Thoracic aorta (tissue), 2 donors: Measurements from ENCODE around the gene NMT1. TPM values are rescaled to one million over a fixed set of nuclear protein-coding genes. Genes with fewer than 3 reads are reported as not detected.

ENCODE experiments used
- ATAC-seq: fragments of 150-250 bp; one replicate; pipeline ENCODE4 v1.8.0; 2017; ENCODE audit warnings: low read depth; ENCODE audit not compliant: insufficient number of reproducible peaks, low FRiP score
- DNase-seq: peaks from one replicate; pipeline ENCODE4 v3.0.0-alpha.2; 2020; ENCODE audit warnings: low spot score
- H3K27ac ChIP-seq, 2 donors: fragments of 200-600 bp; sonication (generic); 1 replicate in 1 of 2; 2 replicates in 1 of 2; pipeline ENCODE4 v1.5.1; 2016; ENCODE audit warnings: mild to moderate bottlenecking in 2 of 2, moderate library complexity in 2 of 2
- H3K27me3 ChIP-seq: fragments of 200-600 bp; sonication (generic); replicated peaks from 2 replicates; pipeline ENCODE4 v1.6.0; 2016; ENCODE audit warnings: mild to moderate bottlenecking; ENCODE audit not compliant: insufficient read depth
- H3K36me3 ChIP-seq: fragments of 200-600 bp; sonication (generic); one replicate; pipeline ENCODE4 v1.5.1; 2016
- H3K4me1 ChIP-seq, 2 donors: fragments of 200-600 bp; sonication (generic); 1 replicate in 1 of 2; 2 replicates in 1 of 2; pipeline versions ENCODE4 v1.5.1 to v1.6.0; 2016; ENCODE audit warnings: low read depth in 2 of 2, mild to moderate bottlenecking in 1 of 2; ENCODE audit not compliant: control insufficient read depth in 1 of 2
- H3K4me3 ChIP-seq: fragments of 200-600 bp; sonication (generic); 2 replicates; pipeline ENCODE4 v1.5.1; 2016; ENCODE audit warnings: mild to moderate bottlenecking
- H3K9me3 ChIP-seq: fragments of 200-600 bp; sonication (generic); 2 replicates; pipeline ENCODE4 v1.5.1; 2016
- total RNA-seq, 2 donors: library from RNA; depleted of rRNA; stranded (reverse); fragments of >200 nt; gene quantifications; one replicate each; pipeline versions ENCODE4 v1.1.0 to v1.2.3, GENCODE V29; 2016
- TF ChIP-seq, protein P1 (sequence below): fragments of 200-600 bp; sonication (generic); IDR thresholded peaks from one replicate; pipeline ENCODE4 v1.5.1; 2019; ENCODE audit warnings: antibody characterized with exemption

NMT1 gene
- total RNA-seq, 2 donors from 2014 or later, result 53.1 to 64.8 TPM

DNA sequence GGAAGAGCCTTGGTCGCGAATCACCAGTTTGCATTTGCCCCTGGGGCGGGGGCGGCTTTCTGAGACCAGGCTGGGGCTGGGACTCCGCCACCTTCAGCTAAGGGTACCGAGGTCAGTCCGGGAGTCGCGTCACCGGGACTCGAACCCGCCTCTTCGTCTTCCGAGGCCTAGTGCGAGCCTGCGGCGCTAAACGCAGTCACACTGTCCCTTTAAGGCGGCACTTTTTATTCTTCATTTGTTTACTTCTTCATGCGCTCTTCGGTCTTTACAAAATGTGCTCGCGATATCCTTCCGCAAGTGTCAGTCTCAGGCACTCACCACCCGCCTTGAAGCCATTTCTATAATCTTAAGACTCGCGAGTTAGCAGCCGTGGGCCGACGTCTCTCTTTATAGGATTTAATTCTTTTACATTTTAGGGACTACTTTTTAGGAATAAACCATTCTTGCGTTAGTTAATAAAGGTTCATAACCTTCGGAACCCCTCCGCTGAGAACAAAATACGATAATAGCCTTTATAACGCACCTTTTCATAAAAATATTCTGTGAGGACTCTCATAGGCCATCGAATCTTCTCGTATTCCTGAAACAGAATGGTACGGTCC, 86.6 kb downstream of the NMT1 start:
- no peaks in the 10 kb centered on the region for H3K9me3 ChIP-seq
- DNase-seq, result no peak
- TF ChIP-seq, protein P1, sequence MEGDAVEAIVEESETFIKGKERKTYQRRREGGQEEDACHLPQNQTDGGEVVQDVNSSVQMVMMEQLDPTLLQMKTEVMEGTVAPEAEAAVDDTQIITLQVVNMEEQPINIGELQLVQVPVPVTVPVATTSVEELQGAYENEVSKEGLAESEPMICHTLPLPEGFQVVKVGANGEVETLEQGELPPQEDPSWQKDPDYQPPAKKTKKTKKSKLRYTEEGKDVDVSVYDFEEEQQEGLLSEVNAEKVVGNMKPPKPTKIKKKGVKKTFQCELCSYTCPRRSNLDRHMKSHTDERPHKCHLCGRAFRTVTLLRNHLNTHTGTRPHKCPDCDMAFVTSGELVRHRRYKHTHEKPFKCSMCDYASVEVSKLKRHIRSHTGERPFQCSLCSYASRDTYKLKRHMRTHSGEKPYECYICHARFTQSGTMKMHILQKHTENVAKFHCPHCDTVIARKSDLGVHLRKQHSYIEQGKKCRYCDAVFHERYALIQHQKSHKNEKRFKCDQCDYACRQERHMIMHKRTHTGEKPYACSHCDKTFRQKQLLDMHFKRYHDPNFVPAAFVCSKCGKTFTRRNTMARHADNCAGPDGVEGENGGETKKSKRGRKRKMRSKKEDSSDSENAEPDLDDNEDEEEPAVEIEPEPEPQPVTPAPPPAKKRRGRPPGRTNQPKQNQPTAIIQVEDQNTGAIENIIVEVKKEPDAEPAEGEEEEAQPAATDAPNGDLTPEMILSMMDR, result no peak

DNA sequence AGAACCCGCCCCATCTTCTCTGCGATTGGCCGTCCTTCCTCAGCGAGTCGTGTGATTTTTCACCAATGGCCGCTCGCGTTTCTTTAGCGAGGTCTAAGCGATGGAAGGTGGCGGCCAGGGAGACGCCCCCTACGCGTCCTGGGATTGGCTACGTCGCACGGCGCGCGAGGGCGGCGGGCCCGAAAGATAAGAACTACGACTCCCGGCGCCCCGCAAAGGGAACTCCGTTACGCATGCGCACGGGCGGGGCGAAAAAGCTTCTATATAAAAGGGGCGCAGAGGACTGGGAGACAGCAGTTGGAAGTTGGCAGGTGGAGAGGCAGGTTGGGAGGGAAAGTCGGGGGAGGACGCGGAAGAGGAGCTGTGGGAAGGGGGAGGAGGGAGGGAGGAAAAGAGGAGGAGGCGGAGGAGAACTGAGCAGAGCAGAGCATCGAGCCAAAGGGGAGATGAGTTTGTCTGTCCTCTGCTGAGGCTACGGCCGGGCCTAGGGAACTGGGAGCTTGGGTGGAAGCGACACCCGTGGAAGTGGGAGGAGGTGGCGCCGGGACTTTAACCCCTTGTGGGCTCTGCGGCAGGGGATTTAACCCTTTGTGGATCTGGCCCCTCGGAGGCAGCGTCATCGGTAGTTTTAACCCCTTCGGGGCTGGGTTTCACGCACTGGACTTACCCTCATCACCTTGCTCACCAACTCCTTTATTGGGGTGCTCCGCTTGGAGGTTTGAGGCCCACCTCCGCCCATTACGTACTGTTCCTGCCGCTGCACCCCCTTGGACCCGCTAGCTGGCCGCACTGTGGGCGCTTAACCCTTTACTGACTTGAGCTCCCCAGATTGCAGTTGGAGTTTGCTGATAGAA, 87.3 kb downstream of the NMT1 start, which contains the start of gene HEXIM1:
TSS of gene HEXIM1 (plus strand) at position 293 of the 854 bp plus-strand sequence. CDS start 716 bp downstream, outside the sequence.
- Histone ChIP-seq H3K4me3 (peak within 1 kb of the TSS; percentile 86), H3K9me3 (no peaks in the 10 kb centered on the region), H3K36me3 (no peaks in the 10 kb centered on the region), H3K27ac (peak within 1 kb of the TSS; percentile 98), H3K27me3 (no peaks in the 10 kb centered on the region), H3K4me1 (peaks cover 18 to 50% of the 10 kb centered on the region in 2 donors)
- peak; percentile 66 for ATAC-seq
- peak; percentile 98 for DNase-seq
- TF ChIP-seq, protein P1, result no peak

More for the DNA sequence above, 86.6 kb downstream of the NMT1 start:
- H3K27ac ChIP-seq, result peak overlapping the region; percentile 98
- no peaks in the 10 kb centered on the region for H3K27me3 ChIP-seq
- ATAC-seq, result peak; percentile 26
- H3K36me3 ChIP-seq, result no peaks in the 10 kb centered on the region
- peak overlapping the region; percentile 86 for H3K4me3 ChIP-seq
- peaks cover 18 to 48% of the 10 kb centered on the region in 2 donors for H3K4me1 ChIP-seq

DNA sequence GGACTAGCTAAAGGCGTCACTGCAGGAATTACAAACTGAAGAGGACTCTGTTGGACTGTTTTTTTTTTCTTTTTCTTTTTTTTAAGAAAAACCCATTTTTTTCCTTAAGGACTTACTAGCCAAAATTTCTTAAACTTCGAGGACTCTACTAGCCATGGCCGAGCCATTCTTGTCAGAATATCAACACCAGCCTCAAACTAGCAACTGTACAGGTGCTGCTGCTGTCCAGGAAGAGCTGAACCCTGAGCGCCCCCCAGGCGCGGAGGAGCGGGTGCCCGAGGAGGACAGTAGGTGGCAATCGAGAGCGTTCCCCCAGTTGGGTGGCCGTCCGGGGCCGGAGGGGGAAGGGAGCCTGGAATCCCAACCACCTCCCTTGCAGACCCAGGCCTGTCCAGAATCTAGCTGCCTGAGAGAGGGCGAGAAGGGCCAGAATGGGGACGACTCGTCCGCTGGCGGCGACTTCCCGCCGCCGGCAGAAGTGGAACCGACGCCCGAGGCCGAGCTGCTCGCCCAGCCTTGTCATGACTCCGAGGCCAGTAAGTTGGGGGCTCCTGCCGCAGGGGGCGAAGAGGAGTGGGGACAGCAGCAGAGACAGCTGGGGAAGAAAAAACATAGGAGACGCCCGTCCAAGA, 88.0 kb downstream of the NMT1 start:
- DNase-seq (no peak), ATAC-seq (peak; percentile 9)
- no peaks in the 10 kb centered on the region for H3K9me3 ChIP-seq
- H3K27me3 ChIP-seq, result no peaks in the 10 kb centered on the region
- H3K4me3 ChIP-seq, result peak overlapping the region; percentile 86
- peak overlapping the region; percentile 94 to 98 for H3K27ac ChIP-seq
- TF ChIP-seq, protein P1, result peak; percentile 75
- H3K4me1 ChIP-seq, result peaks cover 18 to 46% of the 10 kb centered on the region in 2 donors
- H3K36me3 ChIP-seq, result no peaks in the 10 kb centered on the region

DNA sequence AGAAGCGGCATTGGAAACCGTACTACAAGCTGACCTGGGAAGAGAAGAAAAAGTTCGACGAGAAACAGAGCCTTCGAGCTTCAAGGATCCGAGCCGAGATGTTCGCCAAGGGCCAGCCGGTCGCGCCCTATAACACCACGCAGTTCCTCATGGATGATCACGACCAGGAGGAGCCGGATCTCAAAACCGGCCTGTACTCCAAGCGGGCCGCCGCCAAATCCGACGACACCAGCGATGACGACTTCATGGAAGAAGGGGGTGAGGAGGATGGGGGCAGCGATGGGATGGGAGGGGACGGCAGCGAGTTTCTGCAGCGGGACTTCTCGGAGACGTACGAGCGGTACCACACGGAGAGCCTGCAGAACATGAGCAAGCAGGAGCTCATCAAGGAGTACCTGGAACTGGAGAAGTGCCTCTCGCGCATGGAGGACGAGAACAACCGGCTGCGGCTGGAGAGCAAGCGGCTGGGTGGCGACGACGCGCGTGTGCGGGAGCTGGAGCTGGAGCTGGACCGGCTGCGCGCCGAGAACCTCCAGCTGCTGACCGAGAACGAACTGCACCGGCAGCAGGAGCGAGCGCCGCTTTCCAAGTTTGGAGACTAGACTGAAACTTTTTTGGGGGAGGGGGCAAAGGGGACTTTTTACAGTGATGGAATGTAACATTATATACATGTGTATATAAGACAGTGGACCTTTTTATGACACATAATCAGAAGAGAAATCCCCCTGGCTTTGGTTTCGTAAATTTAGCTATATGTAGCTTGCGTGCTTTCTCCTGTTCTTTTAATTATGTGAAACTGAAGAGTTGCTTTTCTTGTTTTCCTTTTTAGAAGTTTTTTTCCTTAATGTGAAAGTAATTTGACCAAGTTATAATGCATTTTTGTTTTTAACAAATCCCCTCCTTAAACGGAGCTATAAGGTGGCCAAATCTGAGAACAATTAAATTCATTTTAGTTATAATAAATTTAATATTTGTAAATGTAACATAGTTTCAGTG, 88.8 kb downstream of the NMT1 start:
- ATAC-seq (no peak), DNase-seq (no peak)
- Histone ChIP-seq H3K4me1 (peaks cover 18 to 42% of the 10 kb centered on the region in 2 donors), H3K4me3 (peak overlapping the region; percentile 86), H3K27me3 (no peaks in the 10 kb centered on the region), H3K36me3 (no peaks in the 10 kb centered on the region), H3K27ac (peak overlapping the region; percentile 94 to 98), H3K9me3 (no peaks in the 10 kb centered on the region)
- TF ChIP-seq, protein P1, result no peak
